GM18499 (cell line): ENCODE measurements around the gene UBE2D3.
A peak's percentile ranks its signal among the peaks of the same experiment; 100 is the strongest.
"Not testable (repeated sequence)": the region's sequence is repeated elsewhere in the genome, so short reads cannot be mapped to it uniquely, and the experiment has no call there.

ENCODE experiments used
- ATAC-seq: cut with Tn5 transposase; IDR thresholded peaks from one replicate; pipeline ENCODE4 v1.9.1; 2021; ENCODE audit warnings: moderate number of reproducible peaks; ENCODE audit not compliant: insufficient read depth, unreplicated experiment

Gene UBE2D3

DNA sequence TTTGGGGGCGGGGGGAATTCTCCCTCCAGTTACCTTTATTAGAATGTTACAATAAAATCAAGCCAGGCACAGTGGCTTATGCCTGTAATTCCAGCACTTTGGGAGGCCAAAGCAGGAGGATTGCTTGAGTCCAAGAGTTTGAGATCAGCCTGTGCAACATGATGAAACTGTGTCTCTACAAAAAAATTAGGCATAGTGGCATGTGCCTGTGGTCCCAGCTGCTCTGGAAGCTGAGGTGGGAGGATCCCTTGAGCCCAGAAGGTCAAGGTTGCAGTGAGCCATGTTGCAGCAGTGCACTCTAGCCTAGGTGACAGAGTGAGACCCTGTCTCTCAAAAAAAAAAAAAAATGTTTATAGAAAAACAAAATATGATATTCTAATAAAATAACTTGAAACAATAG is 5.3 kb upstream of the UBE2D3 start:
- ATAC-seq, result no peak

GRCh38 chr4:102832105-102832504 is 4.8 kb upstream of the UBE2D3 start:
- no peak for ATAC-seq

DNA sequence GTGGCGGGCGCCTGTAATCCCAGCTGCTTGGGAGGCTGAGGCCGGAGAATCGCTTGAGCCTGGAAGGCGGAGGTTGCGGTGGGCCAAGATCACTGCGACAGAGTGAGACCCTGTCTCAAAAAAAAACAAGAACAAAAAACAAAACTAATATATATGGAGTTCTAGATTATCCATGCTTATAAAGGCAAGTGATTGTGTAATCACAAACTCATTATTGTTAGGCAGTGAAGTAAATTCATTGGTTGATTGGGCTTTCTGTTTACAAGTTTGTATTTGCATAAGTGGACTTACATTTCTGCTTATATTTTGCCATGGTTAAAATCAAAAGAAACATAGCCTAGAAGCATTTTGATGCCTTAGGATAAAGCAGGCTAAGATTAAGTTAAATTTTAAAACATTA is 2.5 kb upstream of the UBE2D3 start:
- ATAC-seq, result no peak

DNA sequence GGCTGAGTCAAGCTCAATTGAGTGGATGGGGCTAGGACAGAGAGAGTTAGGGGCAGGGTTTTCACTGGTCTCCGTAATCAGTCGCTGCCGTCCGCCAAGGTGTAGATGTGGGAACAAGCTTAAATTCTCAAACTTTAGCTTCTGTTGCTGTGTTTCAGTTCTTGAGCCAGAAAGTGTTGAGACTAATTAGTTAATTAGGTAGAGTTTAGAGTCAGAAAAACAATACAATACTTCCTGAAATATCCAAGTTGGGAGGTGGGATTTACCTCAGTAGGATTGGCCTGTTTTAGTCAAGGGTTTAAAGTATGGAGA is 1.1 kb upstream of the UBE2D3 start:
- ATAC-seq, result no peak

- peak; percentile 75 for ATAC-seq
These were observed 534 bp upstream of the UBE2D3 start for GRCh38 chr4:102827674-102828496.

GRCh38 chr4:102826105-102826889 is 1.1 kb downstream of the UBE2D3 start:
- no peak for ATAC-seq

DNA sequence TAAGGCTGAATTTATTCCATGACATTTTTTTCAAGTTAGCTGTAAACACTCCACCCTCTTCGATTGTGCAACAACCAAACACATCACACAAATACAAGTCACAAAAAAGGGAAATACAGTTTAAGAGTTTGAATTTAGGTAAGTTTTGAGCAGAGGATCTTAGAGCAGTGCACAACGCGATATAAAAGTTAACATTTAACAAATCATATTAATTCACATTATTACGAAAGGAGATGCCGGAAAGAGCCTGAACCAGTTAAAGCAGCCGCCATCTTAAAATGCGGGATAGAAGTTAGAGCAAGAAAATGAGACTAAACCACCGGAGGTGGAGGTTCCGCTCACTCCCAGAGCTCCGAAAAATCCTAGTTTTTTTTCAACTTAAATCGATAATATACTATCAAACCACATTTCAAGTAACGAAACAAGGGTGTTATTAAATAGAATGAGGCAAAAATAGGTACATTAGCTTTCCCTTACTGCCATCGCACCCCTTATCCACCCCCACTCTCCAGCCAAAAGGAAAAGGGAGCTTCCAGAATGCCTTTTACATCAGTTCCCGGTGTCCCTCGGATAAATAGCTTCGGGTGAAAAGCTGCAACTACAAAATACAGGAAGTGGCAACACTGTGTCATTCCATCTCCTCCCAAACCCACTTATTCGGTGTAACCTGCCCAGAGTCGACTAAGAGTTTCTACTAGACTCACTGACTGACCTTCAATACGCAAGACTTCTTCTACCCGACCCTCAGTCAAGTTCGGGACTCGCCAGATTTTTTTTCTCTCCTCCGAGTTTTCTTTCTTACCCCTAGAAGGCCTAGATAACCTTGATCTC is 1.9 kb downstream of the UBE2D3 start:
- ATAC-seq, result no peak

- no peak for ATAC-seq
These were observed 3.0 kb downstream of the UBE2D3 start for GRCh38 chr4:102824398-102824797.

GRCh38 chr4:102823897-102824296 is 3.5 kb downstream of the UBE2D3 start:
- ATAC-seq, result no peak

- ATAC-seq, result no peak
These were observed 3.9 kb downstream of the UBE2D3 start for GRCh38 chr4:102823464-102823863.

- no peak for ATAC-seq
These were observed 7.6 kb downstream of the UBE2D3 start for GRCh38 chr4:102819588-102820365.

DNA sequence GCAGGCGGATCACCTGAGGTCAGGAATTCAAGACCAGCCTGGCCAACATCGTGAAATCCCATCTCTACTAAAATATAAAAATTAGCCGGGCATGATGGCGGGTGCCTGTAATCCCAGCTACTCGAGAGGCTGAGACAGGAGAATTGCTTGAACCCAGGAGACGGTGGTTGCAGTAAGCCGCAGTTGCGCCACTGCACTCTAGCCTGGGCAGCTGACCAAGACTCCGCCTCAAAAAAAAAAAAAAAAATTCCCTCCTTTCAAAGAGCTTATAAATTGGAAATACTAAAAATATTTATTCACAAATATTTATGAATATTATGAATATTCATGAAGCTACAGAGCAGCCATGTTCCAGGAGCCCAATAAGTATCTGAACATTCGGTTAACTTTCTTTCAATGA is 8.3 kb downstream of the UBE2D3 start:
- not testable (repeated sequence) for ATAC-seq

GRCh38 chr4:102817613-102818268 is 9.6 kb downstream of the UBE2D3 start:
- no peak for ATAC-seq

DNA sequence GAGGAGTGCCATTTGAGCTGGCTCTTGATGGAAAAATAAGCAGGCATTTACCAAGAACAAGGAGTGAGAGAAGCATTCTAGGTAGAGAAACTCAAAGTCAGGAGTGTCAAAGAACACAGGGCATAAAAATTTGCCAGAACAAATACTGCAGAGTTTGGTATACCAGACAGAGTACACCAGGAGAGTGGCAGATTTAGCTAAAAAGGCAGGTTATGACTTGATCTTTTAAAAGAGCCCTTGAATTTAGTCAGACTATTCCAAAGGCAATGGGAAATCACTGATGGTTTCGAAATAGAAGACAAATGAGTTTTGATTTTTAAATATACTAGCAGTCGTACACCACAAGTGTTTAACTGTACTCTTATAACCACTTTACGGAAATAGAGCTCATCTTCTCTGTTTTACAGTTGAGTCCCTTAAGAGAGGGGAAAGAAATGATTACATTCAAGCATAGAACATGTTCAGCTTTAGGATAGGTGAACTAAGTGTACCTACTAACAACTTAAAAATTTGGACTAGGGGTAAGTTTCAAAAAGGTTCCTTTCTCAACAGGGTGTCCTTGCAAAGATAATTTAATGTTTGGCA is 10.2 kb downstream of the UBE2D3 start:
- ATAC-seq, result no peak

DNA sequence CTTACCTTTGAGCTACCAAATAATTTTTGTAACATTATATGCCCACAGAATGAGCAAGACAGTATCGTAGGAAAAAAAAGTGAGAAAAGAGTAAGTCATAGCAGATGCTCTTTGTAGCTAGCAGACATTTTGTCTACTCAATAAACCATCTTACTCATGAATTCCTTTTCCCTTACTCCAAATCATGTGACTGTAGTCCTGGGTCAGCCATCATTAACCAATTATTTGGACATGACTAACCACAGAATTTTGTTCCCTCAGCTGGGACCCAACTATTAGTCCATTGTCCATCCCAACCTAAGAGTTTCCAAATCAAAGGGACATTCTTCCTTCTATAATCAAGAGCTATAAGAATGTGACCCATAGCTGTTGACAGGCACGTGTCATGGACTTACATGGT is 11.4 kb downstream of the UBE2D3 start:
- no peak for ATAC-seq

DNA sequence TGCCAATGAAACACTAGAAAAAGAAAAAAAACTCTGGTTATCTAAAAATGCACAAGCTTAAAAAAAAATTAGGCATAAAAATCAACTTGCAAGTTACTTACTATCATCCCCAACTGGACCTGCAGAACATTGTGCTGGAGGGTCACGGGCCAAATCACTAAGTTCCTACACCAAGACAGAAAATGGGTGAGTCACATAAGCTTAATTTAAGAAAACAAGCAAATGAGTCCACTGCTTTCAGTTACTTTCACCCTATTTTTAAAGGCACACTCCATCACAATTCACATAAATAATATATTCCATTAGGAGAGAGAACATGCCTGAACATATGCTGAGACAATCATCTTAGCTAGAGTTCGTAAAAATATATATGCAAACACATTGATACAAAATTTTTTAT is 17.7 kb downstream of the UBE2D3 start:
- no peak for ATAC-seq

DNA sequence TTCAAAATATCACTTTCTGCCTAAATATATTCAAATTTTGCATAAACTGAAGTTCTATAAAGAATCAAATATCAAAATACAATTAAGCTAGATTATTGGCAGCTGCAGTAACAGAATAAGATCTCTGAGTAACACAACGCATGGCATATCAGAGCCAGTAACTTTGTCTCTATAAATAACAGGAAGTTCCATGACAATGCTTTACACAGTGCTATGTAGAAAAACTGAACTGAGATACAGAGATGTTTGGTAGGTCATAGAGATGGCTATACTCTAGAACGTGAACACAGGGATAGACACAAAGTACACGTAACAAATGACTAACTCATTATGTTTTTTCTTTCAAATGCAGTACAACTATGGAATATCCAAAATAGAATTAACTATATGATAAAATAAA is 18.2 kb downstream of the UBE2D3 start:
- ATAC-seq, result no peak

DNA sequence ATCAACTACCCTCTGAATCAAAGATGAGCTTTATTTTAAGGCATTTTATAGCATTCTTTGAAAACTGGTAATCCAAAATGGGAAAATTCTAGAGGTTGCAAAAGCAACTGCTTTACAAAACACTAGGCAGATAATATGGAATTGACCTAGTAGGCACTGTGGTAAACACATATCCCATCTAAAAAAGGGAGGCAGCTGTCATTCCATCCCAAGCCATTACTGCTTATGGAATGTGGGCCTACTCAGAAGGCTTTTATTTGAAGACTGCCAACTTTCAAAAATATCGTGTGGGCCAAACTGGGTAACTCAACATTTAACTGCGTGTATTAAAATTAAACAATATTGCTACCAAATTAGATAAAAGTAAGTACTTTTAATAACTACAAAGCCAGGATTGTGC is 19.3 kb downstream of the UBE2D3 start:
- ATAC-seq, result no peak

- ATAC-seq, result no peak
These were observed 20.0 kb downstream of the UBE2D3 start for GRCh38 chr4:102807345-102807744.
